ENCODE data around the gene GAL3ST2.

DNA sequence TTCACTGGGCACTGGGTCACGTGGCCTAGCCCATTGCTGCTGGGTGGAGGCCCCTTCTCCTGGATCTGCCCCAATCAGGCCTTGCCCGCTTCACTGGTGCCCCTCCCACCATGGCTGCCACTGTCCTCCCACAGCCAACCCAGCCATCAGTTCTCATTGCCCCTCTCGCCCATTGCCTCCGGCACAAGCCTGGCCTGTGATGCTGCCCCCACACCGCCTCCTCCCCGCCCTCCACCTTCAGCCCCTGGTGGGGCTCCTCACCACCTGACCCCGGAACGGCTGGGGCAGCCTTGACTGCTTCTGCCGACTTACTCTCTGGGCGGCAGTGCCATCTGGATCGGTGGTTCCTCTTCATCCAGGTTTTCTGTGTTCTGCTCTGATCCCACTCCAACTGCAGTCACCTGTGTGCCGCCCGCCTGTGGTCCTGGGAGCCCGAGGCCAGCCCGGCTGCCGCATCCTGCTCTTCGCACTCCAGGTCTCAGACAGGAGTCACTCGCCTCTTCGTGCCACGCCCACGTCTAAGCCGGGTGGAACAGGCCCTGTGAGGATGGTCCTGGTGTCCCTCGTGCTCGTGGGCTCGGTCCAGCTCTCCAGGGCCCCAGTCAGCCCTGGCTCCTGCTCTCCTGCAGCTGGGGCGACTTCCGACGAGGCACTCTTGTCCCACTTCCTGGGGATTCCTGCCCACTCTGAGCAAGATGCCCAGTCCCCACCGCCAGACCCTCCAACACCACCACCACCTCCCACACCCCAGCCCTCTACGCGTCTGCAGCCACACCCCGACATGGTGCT is 28.0 kb upstream of the GAL3ST2 start:
- TF ChIP-seq, protein P1, sequence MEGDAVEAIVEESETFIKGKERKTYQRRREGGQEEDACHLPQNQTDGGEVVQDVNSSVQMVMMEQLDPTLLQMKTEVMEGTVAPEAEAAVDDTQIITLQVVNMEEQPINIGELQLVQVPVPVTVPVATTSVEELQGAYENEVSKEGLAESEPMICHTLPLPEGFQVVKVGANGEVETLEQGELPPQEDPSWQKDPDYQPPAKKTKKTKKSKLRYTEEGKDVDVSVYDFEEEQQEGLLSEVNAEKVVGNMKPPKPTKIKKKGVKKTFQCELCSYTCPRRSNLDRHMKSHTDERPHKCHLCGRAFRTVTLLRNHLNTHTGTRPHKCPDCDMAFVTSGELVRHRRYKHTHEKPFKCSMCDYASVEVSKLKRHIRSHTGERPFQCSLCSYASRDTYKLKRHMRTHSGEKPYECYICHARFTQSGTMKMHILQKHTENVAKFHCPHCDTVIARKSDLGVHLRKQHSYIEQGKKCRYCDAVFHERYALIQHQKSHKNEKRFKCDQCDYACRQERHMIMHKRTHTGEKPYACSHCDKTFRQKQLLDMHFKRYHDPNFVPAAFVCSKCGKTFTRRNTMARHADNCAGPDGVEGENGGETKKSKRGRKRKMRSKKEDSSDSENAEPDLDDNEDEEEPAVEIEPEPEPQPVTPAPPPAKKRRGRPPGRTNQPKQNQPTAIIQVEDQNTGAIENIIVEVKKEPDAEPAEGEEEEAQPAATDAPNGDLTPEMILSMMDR (IDR thresholded peaks at IDR 0.05; ENCODE audit: low read length), result no peak
- no peak for TF ChIP-seq EZH2 (optimal IDR thresholded peaks at IDR 0.05; ENCODE audit: low read depth, low read length)
- no peak for TF ChIP-seq EZH2phosphoT487 (IDR thresholded peaks at IDR 0.05; ENCODE audit: low read length)
